Neural progenitor cell (in vitro differentiated cells): ENCODE measurements around the gene TRPC5OS. TPM values are rescaled to one million over a fixed set of nuclear protein-coding genes. Genes with fewer than 3 reads are reported as not detected.

Experiments
- DNase-seq: peaks from one replicate; pipeline ENCODE4 v3.0.0-alpha.2; 2016; ENCODE audit warnings: low spot score
- H2AFZ ChIP-seq: fragments of 200-600 bp; sonication (generic); replicated peaks from 2 replicates; pipeline ENCODE4 v1.6.1; 2016; ENCODE audit warnings: antibody characterized with exemption
- H3F3A ChIP-seq: fragments of 200-600 bp; sonication (generic); 2 replicates; pipeline ENCODE4 v1.6.1; 2016; ENCODE audit warnings: antibody characterized with exemption, low read depth
- H3K27ac ChIP-seq: fragments of 200-600 bp; sonication (generic); 2 replicates; pipeline ENCODE4 v1.5.1; 2016; ENCODE audit warnings: mild to moderate bottlenecking
- H3K27me3 ChIP-seq: fragments of 200-600 bp; sonication (generic); 2 replicates; pipeline ENCODE4 v1.6.1; 2016; ENCODE audit warnings: mild to moderate bottlenecking, moderate library complexity
- H3K36me3 ChIP-seq: fragments of 200-600 bp; sonication (generic); 2 replicates; pipeline ENCODE4 v1.5.1; 2016
- H3K4me1 ChIP-seq: fragments of 200-600 bp; sonication (generic); 2 replicates; pipeline ENCODE4 v1.6.1; 2016; ENCODE audit warnings: mixed run types
- H3K4me2 ChIP-seq: fragments of 200-600 bp; sonication (generic); 2 replicates; pipeline ENCODE4 v1.6.1; 2016
- H3K4me3 ChIP-seq: fragments of 200-600 bp; sonication (generic); 2 replicates; pipeline ENCODE4 v1.5.1; 2016
- H3K79me2 ChIP-seq: fragments of 200-600 bp; sonication (generic); 2 replicates; pipeline ENCODE4 v1.6.1; 2016; ENCODE audit warnings: low read depth
- H3K9ac ChIP-seq: fragments of 200-600 bp; sonication (generic); 2 replicates; pipeline ENCODE4 v1.6.1; 2016
- H3K9me3 ChIP-seq: fragments of 200-600 bp; sonication (generic); 2 replicates; pipeline ENCODE4 v1.5.1; 2016; ENCODE audit warnings: low read depth
- H4K20me1 ChIP-seq: fragments of 200-600 bp; sonication (generic); 2 replicates; pipeline ENCODE4 v1.6.1; 2016; ENCODE audit warnings: low read depth
- H3K27ac Mint-ChIP-seq: 3 replicates; pipeline ENCODE4 v1.8.0; 2021; ENCODE audit warnings: mixed read lengths
- H3K27me3 Mint-ChIP-seq: 2 replicates; pipeline ENCODE4 v1.8.0; 2022; ENCODE audit warnings: low read depth, mild to moderate bottlenecking, inconsistent platforms, moderate library complexity, mixed read lengths; ENCODE audit not compliant: insufficient read depth
- H3K36me3 Mint-ChIP-seq: 3 replicates; pipeline ENCODE4 v1.8.0; 2021; ENCODE audit warnings: mixed read lengths
- H3K4me1 Mint-ChIP-seq: 3 replicates; pipeline ENCODE4 v1.8.0; 2021; ENCODE audit warnings: mixed read lengths
- H3K4me3 Mint-ChIP-seq: 3 replicates; pipeline ENCODE4 v1.8.0; 2021; ENCODE audit warnings: mild to moderate bottlenecking, moderate library complexity, mixed read lengths
- H3K9me3 Mint-ChIP-seq: 3 replicates; pipeline ENCODE4 v1.8.0; 2020; ENCODE audit warnings: mixed read lengths
- EZH2 ChIP-seq: fragments of 200-600 bp; sonication (generic); IDR thresholded peaks from 2 replicates; pipeline ENCODE4 v1.6.1; 2017; ENCODE audit warnings: antibody characterized with exemption, mild to moderate bottlenecking, moderate library complexity
- EZH2phosphoT487 ChIP-seq: fragments of 200-600 bp; sonication (generic); IDR thresholded peaks from 2 replicates; pipeline ENCODE4 v1.6.1; 2017; ENCODE audit warnings: antibody characterized with exemption
- total RNA-seq: library from RNA; depleted of rRNA; stranded (reverse); fragments of >200 nt; gene quantifications from 2 replicates; pipeline ENCODE4 v1.2.3, GENCODE V29; 2015; ENCODE audit warnings: low replicate concordance
- TF ChIP-seq, protein P1 (sequence below): fragments of 200-600 bp; sonication (generic); IDR thresholded peaks from 2 replicates; pipeline ENCODE4 v1.5.1; 2017; ENCODE audit warnings: antibody characterized with exemption, mild to moderate bottlenecking

Gene TRPC5OS
- total RNA-seq, 1 donor from 2014 or later, result not detected

DNA sequence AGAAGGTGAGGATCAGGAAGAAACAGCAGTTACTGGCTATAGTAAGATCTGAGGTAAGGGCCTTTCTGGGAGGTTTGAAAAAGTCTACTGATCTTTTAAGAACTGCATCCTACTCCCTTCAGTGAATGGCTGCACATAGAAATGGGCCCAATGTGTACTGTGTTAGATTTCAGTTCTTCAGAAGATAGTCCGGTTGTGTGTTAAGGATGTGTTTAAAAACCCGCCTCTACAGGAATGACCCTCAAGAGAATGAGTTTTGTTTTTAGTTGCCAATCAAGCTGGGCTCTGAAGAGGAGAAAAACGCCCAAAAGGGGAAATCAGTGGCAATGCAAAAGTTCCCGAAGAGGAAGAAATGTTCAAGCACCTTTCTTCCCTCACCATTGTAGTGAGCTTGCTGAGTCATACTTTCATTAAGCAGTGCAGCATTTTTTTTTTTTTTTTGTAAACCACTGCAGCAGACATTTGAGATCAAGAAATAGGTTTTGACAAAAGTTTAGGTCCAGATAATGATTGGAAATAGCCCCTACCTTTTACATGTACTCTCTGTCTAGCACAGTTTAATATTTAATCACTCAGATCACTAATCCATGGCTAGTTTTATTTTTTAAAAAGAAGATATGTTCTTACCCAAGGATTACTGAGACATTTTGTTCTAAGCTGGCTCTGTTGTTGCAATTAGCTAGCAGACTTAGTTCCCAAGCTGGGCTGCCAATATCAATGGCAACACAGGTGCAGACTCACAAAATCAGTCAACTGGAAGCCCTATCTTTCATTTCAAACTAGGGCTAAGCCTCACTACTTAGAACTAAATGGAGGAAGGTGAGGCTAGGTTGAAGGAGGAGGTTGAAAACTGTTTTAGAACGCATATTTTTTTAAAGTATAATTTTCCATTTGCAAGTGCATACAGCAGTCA, 7.0 kb upstream of the TRPC5OS start:
- Histone ChIP-seq H3K36me3 (no peaks in the 10 kb centered on the region), H3K9me3 (no peaks in the 10 kb centered on the region), H3K4me2 (peak overlapping the region; percentile 21), H3K4me3 (peak overlapping the region; percentile 2), H3K9ac (no peak overlapping the region), H3K27me3 (no peaks in the 10 kb centered on the region), H3K27ac (peak overlapping the region; percentile 88), H4K20me1 (no peaks in the 10 kb centered on the region), H3K79me2 (no peaks in the 10 kb centered on the region), H3K4me1 (peaks cover 44% of the 10 kb centered on the region), H2AFZ (no peak overlapping the region), H3F3A (peaks cover 45% of the 10 kb centered on the region)
- Mint-ChIP-seq H3K36me3 (no peaks in the 10 kb centered on the region), H3K4me1 (peaks cover 29% of the 10 kb centered on the region), H3K4me3 (no peak overlapping the region), H3K27ac (no peak overlapping the region), H3K27me3 (peaks cover 12% of the 10 kb centered on the region), H3K9me3 (no peaks in the 10 kb centered on the region)
- peak; percentile 66 for DNase-seq
- TF ChIP-seq, protein P1, sequence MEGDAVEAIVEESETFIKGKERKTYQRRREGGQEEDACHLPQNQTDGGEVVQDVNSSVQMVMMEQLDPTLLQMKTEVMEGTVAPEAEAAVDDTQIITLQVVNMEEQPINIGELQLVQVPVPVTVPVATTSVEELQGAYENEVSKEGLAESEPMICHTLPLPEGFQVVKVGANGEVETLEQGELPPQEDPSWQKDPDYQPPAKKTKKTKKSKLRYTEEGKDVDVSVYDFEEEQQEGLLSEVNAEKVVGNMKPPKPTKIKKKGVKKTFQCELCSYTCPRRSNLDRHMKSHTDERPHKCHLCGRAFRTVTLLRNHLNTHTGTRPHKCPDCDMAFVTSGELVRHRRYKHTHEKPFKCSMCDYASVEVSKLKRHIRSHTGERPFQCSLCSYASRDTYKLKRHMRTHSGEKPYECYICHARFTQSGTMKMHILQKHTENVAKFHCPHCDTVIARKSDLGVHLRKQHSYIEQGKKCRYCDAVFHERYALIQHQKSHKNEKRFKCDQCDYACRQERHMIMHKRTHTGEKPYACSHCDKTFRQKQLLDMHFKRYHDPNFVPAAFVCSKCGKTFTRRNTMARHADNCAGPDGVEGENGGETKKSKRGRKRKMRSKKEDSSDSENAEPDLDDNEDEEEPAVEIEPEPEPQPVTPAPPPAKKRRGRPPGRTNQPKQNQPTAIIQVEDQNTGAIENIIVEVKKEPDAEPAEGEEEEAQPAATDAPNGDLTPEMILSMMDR, result no peak
- TF ChIP-seq EZH2 (no peak), EZH2phosphoT487 (no peak)

DNA sequence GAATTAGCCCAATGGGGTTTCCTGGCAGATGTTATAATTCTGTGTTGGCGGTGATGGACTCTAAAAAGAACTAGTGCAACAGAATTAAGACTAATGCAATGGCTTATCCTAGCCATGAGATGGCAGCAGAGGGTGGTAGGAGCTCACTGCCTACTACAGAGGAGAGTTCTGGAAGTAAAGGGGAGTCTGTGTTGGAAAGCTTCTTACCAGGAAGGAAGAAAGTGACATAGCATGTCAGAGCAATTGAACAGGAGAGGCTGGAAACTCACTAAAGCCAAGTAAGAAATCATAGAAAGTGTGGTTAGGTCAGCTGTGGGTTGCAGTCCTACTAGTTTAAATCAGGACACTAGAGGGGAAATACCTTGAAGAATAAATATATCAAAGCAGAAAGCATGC, 6.3 kb upstream of the TRPC5OS start:
- TF ChIP-seq, protein P1, result peak; percentile 92
- no peak for TF ChIP-seq EZH2phosphoT487
- no peaks in the 10 kb centered on the region for H3K9me3 Mint-ChIP-seq
- H3K36me3 ChIP-seq, result no peaks in the 10 kb centered on the region
- peaks cover 44% of the 10 kb centered on the region for H3K4me1 ChIP-seq
- no peaks in the 10 kb centered on the region for H4K20me1 ChIP-seq
- H3K9me3 ChIP-seq, result no peaks in the 10 kb centered on the region
- peaks cover 12% of the 10 kb centered on the region for H3K27me3 Mint-ChIP-seq
- H3K4me2 ChIP-seq, result peak overlapping the region; percentile 21
- H3K36me3 Mint-ChIP-seq, result no peaks in the 10 kb centered on the region
- no peak overlapping the region for H3K9ac ChIP-seq
- H3K27ac ChIP-seq, result no peak overlapping the region
- peak overlapping the region; percentile 2 for H3K4me3 ChIP-seq
- H3K27me3 ChIP-seq, result no peaks in the 10 kb centered on the region
- peak overlapping the region; percentile 45 for H2AFZ ChIP-seq
- peaks cover 29% of the 10 kb centered on the region for H3K4me1 Mint-ChIP-seq
- DNase-seq, result peak; percentile 82
- H3K4me3 Mint-ChIP-seq, result no peak overlapping the region
- H3K79me2 ChIP-seq, result no peaks in the 10 kb centered on the region
- H3F3A ChIP-seq, result peaks cover 45% of the 10 kb centered on the region
- H3K27ac Mint-ChIP-seq, result no peak overlapping the region

DNA sequence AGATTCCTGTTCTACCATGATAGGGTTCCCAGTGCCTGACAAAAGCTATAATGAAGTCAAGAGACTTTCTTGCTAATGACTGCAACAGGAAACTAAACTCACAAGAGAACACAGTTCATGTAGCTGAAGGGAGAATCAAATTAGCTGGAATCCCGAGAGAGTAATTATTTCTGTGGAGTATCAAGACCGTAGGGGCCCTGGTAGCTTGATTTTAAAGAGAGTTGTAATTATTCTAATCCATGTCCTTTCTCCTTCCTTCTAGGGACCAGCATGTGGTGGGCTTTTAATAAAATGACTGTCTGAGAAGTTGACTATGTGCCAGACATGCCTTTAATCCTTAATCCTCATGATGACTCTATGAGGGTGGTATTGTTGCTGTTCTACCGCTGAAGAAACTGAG, 1.7 kb upstream of the TRPC5OS start:
- Histone ChIP-seq H3K36me3 (no peaks in the 10 kb centered on the region), H3K9me3 (no peaks in the 10 kb centered on the region), H2AFZ (no peak overlapping the region), H3K27ac (no peak overlapping the region), H3K4me1 (peaks cover 11% of the 10 kb centered on the region), H3K4me2 (no peak overlapping the region), H3F3A (peaks cover 9% of the 10 kb centered on the region), H3K4me3 (no peak overlapping the region), H3K27me3 (no peaks in the 10 kb centered on the region), H3K9ac (no peak overlapping the region), H4K20me1 (no peaks in the 10 kb centered on the region), H3K79me2 (no peaks in the 10 kb centered on the region)
- H3K4me3 Mint-ChIP-seq, result no peak overlapping the region
- H3K36me3 Mint-ChIP-seq, result no peaks in the 10 kb centered on the region
- peaks cover 4% of the 10 kb centered on the region for H3K27me3 Mint-ChIP-seq
- H3K27ac Mint-ChIP-seq, result no peak overlapping the region
- no peak for DNase-seq
- no peaks in the 10 kb centered on the region for H3K9me3 Mint-ChIP-seq
- peaks cover 5% of the 10 kb centered on the region for H3K4me1 Mint-ChIP-seq
- TF ChIP-seq EZH2phosphoT487 (no peak), EZH2 (no peak)
- TF ChIP-seq, protein P1, result no peak
